Sciatic nerve (tissue), 2 donors: ENCODE measurements around the gene ALDH3B1. TPM values are rescaled to one million over a fixed set of nuclear protein-coding genes. Genes with fewer than 3 reads are reported as not detected.

Experiments
- ATAC-seq: fragments of 200-7000 bp; cut with Tn5 transposase; one replicate; pipeline ENCODE4 v1.9.1; 2020; ENCODE audit warnings: mild to moderate bottlenecking, moderate library complexity
- DNase-seq: peaks from one replicate; pipeline ENCODE4 v3.0.0-alpha.2; 2020; ENCODE audit warnings: low spot score
- intact Hi-C: fragments of 100-400 bp; cut with DNase I; formaldehyde crosslinking; loops from one replicate; pipeline ENCODE4 v1.14.2; 2022
- total RNA-seq: library from RNA; stranded (reverse); fragmentation: NEBNext Ultra II Directional; extraction: Animal tissue kit (Norgen Biotek cat#: 25700); gene quantifications from one replicate; pipeline ENCODE4 v1.2.1, GENCODE V29; 2021
- donor health status: DM: no; HTN: no; CAD: no.
- donor health status: DM: no; HTN: no; CAD: no.

The ALDH3B1 gene
- total RNA-seq, 1 donor from 2014 or later: 46.7 TPM

DNA sequence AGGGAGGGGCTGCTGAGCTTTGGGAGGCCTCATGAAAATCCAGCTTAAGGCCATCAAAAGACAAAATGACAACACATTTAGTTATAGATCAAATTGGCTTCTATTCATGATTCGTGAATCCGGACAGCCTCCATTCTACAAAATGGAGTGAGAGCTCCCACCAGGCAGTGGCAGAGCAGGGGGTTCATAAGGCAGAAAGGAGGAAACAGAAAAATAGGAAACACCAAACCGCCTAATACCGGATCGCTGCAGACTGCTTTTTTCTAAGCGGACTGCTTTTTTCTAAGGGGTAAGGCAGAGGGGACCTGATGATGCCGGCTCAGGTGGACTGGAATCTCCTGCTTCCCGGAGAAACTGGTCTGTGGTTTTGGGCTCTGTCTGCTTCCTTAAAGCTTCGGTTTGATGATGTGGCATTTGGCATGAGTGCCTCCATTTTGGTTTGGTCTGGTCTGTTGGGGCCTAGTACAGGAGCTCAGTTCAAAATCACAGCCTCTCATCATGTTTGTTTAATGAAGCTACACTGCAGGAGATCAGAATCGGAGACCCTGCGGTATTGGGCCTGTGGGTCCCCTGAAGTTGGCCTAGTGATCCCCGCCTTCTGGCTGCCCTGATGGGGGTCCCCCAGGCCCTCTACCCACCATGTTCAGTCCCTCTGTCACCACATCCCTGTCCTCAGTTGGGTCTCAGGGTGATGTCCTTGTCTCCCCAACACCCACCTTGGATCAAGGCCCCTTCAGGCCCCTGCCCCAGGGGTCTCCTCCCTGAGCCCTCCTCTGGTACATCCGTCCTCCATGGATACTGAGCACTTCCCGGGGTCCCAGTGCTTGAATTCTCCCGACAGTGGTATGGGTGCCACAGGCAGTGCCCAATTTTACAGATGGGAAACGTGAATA is 1.2 kb downstream of the ALDH3B1 start:
- no peak for ATAC-seq
- intact Hi-C loops: no loop called here
- DNase-seq: peak; percentile 55

DNA sequence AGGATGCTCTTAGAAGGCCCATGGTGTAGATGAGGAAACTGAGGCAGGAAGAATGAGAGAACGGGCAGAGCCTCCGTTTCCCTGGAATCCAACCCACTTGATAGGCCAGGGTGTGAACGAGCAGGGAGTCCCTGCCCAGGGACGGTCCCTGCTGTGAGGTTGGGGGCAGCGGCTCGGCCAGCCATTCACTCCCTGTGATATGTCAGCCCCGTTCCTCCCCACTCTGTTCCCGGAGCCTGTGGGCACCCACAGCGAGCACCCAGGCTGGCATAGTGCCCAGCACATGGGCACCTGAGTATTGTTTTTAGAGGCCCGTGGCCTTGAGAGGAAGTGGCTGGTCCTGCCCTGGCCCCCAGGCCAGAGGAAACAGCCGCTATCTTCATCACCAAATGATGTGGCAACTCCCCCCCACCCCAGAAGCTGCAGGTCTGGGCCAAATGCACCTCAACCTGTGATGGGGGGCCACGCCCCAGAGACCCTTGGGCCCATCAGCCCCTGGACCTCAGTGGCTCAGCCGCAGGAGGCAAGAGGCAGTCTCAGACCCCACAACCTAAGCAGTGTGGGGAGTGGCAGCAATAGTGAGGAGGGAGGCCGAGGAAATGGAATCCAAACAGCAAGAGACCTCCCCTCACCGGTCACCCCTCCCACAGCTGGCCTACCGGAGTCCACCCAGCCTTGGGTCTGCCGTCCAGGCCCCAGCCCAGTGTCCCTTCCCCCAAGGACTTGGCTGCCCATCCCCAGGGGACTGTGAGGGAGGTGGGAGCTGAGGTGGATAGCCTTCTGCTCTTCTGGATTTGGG is 2.1 kb downstream of the ALDH3B1 start:
- ATAC-seq (no peak), DNase-seq (peak; percentile 61)
- intact Hi-C loops: no loop called here

DNA sequence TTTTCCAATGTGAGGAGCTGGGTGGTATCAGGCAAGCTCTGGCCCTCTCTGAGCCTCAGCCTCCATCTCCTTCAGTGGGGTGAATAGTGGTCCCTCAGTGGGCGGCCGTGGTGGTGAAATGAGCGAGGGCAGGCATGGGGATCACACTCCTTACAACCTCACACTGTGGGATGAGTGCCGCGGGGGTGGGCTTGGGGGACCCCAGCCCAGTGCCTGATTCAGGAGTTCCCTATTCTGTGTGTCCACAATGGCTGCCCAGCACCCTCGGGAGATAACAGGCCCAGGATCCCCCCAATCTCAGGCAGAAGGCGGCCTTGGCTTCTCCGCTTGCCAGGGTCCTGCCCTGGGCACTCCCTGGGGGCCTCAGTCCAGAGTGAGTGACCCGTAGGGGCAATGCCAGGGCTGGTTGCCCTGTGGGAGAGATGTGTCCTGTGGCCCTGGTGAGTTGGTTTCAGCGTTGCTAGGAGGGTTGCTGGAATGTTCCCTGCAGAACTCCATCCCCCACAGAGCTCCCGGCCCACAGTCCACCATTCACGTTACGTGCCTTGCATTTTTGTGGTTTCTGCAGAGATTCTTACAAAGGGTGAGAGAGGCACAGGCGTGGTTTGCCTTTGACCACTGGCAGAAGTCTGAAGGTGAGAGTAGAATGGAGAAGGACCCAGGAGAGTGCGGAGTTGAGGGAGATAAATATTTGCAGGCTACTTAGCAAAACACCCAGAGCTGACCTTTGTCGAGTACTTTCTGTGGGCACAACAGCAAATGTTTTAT is 2.9 kb downstream of the ALDH3B1 start:
- ATAC-seq (peak; percentile 47), DNase-seq (peak; percentile 68)
- intact Hi-C loops: no loop called here

DNA sequence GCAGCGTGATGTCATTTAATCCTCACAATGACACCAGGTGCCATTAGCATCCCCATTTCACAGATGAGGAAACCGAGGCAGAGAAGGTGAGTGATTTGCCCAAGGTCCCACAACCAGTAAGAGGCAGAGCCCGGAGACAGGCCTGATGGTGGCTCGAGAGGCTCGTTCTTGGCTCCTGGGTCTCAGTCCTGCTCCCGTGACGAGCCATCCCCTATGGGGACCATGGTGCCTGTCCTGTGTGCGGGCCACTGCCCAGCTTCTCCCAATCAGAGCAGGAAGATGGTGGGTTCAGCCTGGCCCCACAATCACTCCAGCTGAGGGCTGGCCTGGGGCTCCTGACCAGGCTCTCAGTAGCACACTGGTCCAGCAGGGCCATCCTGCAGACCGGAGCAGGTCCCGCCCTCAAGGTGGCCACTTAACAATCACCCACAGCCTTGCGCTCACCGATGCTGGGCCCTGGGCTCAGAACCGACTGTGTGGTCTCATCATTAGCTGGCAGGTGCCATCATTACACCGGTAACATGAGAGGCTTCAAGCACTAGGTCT is 3.6 kb downstream of the ALDH3B1 start:
- ATAC-seq (no peak), DNase-seq (no peak)
- intact Hi-C loops: no loop called here

DNA sequence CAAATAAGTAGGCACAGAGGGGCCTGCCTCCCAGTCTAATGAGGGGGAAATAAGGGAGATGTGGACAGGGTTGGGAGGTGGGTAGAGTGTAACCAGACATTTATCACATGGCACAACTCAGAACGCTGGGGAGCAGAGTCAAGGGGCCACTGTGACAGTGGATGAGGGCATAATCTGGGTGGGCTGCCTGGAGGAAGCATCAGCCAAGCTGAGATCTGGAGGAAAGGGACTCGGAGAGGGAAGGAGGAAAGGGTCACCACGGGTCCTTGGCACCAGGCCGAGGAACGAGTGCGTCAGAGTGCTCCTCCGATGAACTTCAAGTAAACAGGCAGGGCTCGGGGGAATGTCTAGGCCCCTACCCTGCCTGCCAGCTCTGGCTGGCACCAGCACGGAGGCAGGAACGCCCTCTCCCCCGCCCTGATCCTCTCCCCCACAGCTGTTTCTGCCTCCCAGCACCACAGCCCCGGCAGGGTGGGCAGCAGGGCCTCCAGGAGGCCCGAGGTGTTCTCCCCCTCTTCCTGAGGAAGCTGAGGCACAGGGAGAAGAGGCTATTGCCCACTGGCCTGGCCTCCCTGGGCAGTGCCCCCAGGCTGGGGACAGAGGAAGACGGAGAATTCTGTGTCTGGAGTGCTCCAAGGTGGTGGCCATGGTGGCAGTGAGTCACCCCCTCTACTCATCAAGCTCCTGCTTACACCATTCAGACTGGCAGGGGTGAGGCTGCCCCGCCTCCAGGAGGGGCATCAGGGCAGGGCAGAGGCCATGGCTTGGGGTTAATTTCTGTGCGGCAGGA is 4.2 kb downstream of the ALDH3B1 start:
- intact Hi-C loops: no loop called here

DNA sequence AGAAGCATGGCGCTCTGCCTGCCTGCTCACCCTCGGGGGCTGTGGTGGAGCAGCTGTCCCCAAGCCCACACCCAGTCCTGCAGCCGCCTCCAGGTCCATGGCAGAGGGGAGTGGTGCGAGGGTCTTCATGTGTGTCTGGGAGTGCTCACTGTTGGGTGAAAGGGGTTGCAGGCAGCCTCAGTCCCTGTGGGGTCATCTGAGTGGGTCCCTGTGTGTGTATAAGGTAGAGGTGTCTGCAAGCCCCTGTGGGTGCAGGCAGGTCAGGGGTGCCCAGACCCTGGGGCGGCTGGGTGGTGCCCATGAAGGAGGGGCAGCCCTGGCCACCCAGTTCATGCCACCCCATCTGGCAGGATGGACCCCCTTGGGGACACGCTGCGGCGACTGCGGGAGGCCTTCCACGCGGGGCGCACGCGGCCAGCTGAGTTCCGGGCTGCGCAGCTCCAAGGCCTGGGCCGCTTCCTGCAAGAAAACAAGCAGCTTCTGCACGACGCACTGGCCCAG is 4.9 kb downstream of the ALDH3B1 start:
- no peak for DNase-seq
- intact Hi-C loops: no loop called here
- ATAC-seq: no peak

More for the DNA sequence above, 4.2 kb downstream of the ALDH3B1 start:
- peak; percentile 0 for ATAC-seq
- DNase-seq: peak; percentile 84

DNA sequence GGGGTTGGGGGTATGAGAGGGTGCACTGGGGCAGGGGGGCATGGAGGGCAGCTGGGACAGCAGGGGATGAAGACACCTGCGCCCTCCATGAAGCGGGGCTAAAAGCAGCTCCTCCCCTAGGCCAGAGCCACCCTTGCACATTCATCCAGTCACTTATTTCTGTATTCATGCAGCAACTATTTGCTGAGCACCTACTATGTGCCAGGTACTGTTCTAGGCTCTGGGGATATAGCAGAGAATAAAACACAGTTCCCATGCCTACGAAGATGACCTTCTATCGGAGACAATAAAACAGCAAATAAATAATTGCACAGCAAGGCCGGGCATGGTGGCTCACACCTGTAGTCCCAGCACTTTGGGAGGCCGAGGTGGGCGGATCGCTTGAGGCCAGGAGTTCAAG is 5.3 kb downstream of the ALDH3B1 start:
- intact Hi-C loops: no loop called here
- ATAC-seq (no peak), DNase-seq (no peak)

DNA sequence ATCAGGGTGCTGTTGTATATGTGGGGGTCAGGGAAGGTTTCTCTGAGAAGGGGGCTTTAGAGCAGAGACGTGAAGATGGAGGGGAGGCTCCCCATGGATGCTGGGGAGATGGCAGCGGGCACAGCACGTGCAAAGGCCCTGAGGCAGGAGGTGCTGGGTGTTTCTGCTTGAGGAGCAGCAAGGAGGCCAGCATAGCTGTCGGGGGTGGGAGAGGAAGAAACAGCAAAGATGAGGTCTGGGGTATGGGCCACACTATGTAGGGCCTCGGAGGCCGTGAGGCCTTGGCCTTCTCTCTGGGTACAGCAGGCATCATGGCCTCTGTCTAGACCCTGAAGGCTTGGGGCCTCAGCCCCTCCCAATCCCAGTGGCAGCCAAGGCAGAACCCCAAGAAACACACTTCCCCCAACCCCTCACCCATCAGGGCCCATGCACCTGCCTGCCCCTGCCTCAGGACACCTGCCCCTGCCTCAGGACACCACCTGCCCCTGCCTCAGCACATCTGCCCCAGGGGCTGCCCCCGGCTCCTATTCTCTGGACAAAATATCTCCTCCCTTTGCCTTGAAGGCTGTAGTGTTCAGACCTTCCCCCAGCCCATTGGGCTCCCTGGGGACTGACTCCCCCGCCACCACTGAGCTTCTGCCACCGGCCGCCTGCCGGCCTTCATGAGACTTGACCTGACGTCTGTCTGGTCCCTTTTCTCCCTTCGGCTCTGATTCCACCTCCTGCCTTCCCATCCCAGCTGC is 6.2 kb downstream of the ALDH3B1 start:
- intact Hi-C loops: no loop called here
- no peak for DNase-seq
- ATAC-seq: no peak

DNA sequence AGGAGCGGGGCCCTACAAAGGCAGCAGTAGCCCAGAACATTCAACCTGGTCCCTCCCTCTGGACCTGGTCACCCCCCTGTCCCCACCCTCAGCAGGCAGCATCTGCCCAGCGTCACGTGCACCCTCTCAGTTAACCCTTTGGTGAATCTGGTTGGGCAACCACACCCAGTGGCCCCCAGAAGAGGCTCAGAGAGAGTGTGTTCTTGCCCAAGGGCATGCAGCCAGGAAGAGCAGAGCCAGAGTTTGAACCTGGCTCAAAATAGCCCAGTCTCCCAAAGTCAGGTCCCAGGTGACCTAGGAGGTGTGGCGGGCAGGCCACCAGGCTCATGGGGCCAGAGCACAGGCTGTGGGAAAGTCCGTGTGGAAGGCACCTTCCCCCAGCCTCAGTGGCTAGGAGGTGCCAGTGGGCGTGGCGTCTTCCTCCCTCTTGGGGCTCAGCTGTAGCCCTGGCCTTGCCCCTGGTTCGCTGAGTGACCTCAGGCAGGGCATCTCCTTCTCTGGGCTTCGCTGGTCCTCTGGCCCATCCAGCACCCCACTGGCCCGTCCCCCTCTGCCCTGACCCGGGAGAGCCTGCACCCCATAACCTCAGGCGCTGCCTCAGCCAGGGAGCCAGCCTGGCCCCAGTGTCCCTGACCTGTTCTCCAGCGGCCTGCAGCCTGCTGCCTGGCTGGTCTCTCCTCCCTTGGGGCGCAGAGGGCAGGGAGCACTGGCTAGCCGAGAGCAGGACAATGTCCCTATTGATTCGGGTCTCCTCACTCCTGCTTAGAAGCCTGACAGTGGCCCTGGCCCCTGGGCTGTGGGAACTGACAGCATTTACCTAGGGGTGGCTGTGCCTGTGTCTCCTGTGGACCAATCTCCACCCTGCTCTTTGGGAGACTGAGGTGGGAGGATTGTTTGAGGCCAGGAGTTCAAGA is 7.0 kb downstream of the ALDH3B1 start:
- DNase-seq (no peak), ATAC-seq (peak; percentile 11)
- intact Hi-C loops: no loop called here

DNA sequence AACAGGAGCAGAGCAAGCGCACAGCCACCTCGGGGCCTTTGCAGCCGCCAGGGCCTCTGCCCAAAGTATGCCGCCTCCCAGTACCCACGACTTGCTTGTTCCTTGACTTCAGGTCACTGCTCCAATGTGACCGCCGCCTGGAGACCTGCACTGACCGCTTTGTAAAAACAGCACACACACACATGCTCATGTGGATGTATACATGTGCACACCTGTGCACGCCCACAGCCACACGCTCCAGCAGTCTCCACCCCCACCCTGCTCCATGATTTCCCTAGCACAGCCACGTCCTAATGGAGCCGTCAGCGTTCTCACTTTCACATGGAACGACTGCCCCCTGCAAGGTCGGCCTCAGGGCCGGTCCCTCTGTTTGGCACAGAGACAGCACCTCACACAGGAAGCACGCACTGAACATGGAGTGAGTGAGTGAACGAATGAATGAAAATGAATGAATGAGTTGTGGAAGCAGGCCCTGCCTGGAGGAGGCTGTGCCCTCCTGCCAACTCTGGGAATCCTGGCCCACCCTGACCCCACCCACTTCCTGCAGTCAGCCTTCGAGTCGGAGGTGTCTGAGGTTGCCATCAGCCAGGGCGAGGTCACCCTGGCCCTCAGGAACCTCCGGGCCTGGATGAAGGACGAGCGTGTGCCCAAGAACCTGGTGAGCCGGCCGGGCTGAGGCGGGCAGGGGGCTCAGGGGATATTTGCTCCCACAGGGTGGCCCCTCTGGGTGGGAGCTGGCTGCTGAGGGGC is 8.0 kb downstream of the ALDH3B1 start:
- no peak for DNase-seq
- no peak for ATAC-seq
- intact Hi-C loops: no loop called here

DNA sequence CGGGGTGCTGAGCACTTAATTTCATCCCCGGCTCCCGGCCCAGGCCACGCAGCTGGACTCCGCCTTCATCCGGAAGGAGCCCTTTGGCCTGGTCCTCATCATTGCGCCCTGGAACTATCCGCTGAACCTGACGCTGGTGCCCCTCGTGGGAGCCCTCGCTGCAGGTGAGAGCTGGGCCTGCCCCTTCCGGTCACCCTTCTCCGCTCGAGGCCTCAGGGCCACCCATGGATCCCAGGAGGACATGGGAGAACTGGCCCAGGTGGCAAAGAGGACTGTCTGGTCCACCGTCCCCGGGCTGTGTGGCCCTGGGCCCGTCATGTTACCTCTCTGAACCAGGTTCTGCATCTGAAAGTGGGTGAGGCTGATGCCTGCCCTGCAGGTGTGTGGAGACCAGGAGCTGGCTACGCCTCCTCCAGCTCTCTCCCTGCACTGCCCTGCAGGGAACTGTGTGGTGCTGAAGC is 8.6 kb downstream of the ALDH3B1 start:
- no peak for ATAC-seq
- DNase-seq: no peak
- intact Hi-C loops: no loop called here

DNA sequence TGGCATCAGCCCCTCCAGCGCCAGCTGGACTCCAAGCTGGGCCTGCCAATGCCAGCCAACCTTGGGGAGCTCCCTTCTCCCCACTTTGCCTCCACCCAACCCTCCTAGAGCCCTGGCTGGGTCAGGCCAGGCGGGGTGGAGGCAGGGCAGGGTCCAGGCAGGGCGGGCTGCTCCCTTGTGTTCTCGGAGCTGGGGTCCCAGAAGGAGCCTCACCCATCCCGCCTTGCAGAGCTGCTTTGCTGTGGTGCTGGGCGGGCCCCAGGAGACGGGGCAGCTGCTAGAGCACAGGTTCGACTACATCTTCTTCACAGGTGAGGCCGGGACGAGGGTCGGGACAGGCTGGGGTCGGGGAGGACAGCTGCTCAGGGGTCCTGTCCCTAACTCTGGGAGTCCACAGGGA is 9.4 kb downstream of the ALDH3B1 start:
- intact Hi-C loops: no loop called here
- DNase-seq (no peak), ATAC-seq (no peak)

DNA sequence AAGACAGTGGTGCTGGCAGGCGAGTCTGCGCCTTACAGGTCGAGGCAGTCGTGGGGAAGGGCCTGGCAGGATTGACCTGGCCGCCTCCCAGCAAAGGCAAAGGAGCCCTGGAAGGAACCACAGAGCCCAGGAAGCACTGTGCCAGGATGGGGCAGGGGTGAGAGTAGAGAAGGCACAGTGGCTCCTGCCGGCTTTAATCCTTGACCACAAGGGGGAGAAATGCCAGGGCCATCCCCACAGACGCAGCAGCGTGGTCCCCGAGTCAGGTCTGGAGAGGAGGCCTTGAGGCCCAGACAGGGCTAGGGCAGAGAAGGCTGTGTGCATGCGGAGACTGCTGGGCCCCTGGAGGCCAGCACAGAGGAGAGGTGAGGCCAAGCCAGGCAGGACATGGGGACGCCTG is 10.4 kb downstream of the ALDH3B1 start:
- DNase-seq (no peak), ATAC-seq (peak; percentile 4)
- intact Hi-C loops: no loop called here

DNA sequence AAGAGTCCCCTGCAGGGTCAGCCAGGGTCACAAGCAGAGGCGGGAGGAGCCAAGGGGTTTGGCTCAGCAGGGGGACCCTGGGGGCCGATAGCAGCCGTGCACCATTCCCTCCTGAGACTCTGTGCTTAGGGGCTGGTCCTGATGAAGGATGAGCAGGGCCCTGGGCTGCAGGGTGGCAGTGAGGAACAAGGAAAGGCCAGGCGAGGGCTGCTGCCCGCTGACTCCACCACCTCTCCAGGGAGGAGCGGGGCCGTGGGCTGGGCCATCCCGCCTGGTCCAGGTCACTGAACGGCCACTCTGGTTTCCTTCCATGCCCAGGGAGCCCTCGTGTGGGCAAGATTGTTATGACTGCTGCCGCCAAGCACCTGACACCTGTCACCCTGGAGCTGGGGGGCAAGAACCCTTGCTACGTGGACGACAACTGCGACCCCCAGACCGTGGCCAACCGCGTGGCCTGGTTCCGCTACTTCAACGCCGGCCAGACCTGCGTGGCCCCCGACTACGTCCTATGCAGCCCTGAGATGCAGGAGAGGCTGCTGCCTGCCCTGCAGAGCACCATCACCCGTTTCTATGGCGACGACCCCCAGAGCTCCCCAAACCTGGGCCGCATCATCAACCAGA is 11.2 kb downstream of the ALDH3B1 start:
- peak; percentile 20 for ATAC-seq
- no peak for DNase-seq
- intact Hi-C loops: no loop called here

DNA sequence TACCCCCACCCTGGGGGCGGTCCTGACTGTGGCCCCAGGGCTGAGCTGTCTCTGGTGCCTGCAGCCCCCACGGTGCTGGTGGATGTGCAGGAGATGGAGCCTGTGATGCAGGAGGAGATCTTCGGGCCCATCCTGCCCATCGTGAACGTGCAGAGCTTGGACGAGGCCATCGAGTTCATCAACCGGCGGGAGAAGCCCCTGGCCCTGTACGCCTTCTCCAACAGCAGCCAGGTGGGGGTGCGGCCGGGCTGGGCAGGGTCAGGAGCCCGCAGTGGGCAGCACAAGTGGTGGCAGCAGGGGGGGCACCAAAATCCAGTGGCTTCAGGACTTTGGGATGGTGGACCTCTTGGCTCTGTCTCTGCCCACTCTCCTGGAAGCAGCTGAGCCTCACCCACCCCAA is 12.4 kb downstream of the ALDH3B1 start:
- no peak for DNase-seq
- ATAC-seq: no peak
- intact Hi-C loops: no loop called here
